Measurements from ENCODE around the gene CSNK1D. TPM values are rescaled to one million over a fixed set of nuclear protein-coding genes. Genes with fewer than 3 reads are reported as not detected.

Gene CSNK1D
- polyA plus RNA-seq, 1 donor from 2014 or later: 29.9 TPM

DNA sequence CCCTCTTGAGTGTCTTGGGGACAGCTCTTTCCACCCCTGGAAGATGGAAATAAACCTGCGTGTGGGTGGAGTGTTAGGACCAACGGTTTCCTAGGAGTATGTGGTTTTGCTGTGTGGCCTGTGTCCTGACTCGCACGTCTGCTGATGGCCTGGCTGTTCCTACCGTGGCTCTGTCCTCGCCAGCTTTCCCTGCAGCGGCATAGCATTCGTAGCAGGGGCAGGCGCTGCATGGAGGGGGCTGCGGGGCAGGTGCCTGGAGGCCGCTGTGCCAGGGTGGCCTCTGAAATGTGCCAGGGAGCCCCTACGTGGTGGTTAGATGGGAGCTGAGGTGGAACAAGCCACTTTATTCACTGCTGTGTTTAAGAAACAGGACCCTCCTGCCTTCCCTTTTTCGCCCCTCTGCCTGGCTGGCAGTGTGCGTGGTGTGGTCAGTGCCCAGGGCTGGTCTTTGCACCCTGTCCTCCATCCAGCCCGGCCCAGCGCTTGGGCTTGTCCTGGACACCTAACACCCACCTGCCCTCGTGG is 34.0 kb downstream of the CSNK1D start:
- no peak overlapping the region for H3K9ac ChIP-seq (ENCODE audit: low read length)
- H4K20me1 ChIP-seq (ENCODE audit: insufficient read depth): peaks cover 6% of the 10 kb centered on the region
- no peak overlapping the region for H3K27ac ChIP-seq (ENCODE audit: low read length)
- no peaks in the 10 kb centered on the region for H3K9me3 ChIP-seq (ENCODE audit: low read length)
- H3K4me2 ChIP-seq (ENCODE audit: low read length): no peak overlapping the region
- no peak overlapping the region for H2AFZ ChIP-seq (ENCODE audit: low read depth, low read length)
- no peaks in the 10 kb centered on the region for H3K9me2 ChIP-seq (ENCODE audit: insufficient read depth, low read length)
- no peaks in the 10 kb centered on the region for H3F3A ChIP-seq (ENCODE audit: insufficient read depth, low read length, poor library complexity, severe bottlenecking)
- no peaks in the 10 kb centered on the region for H3K36me3 ChIP-seq (ENCODE audit: insufficient read depth, low read length)
- H3K4me3 ChIP-seq (ENCODE audit: low read length): no peak overlapping the region
- no peaks in the 10 kb centered on the region for H3K27me3 ChIP-seq (ENCODE audit: insufficient read depth, low read depth, low read length)
- no peaks in the 10 kb centered on the region for H3K79me2 ChIP-seq (replicated peaks; ENCODE audit: insufficient read depth, low read length)
- no peak for TF ChIP-seq EP300 (conservative IDR thresholded peaks at IDR 0.05; ENCODE audit: poor library complexity, severe bottlenecking)
- no peak for TF ChIP-seq EZH2 (IDR thresholded peaks at IDR 0.05; ENCODE audit: borderline replicate concordance, insufficient read depth, low read length, poor library complexity, severe bottlenecking)
- no peak for TF ChIP-seq RAD21 (conservative IDR thresholded peaks at IDR 0.05)
- TF ChIP-seq SMC3 (conservative IDR thresholded peaks at IDR 0.05; ENCODE audit: poor library complexity): no peak
- no peak for TF ChIP-seq CTCF (IDR thresholded peaks at IDR 0.05; ENCODE audit: poor library complexity, severe bottlenecking)
- TF ChIP-seq MXI1 (conservative IDR thresholded peaks at IDR 0.05; ENCODE audit: poor library complexity, severe bottlenecking): no peak
- TF ChIP-seq POLR2AphosphoS5 (IDR thresholded peaks at IDR 0.05): no peak
- TF ChIP-seq, protein P1, sequence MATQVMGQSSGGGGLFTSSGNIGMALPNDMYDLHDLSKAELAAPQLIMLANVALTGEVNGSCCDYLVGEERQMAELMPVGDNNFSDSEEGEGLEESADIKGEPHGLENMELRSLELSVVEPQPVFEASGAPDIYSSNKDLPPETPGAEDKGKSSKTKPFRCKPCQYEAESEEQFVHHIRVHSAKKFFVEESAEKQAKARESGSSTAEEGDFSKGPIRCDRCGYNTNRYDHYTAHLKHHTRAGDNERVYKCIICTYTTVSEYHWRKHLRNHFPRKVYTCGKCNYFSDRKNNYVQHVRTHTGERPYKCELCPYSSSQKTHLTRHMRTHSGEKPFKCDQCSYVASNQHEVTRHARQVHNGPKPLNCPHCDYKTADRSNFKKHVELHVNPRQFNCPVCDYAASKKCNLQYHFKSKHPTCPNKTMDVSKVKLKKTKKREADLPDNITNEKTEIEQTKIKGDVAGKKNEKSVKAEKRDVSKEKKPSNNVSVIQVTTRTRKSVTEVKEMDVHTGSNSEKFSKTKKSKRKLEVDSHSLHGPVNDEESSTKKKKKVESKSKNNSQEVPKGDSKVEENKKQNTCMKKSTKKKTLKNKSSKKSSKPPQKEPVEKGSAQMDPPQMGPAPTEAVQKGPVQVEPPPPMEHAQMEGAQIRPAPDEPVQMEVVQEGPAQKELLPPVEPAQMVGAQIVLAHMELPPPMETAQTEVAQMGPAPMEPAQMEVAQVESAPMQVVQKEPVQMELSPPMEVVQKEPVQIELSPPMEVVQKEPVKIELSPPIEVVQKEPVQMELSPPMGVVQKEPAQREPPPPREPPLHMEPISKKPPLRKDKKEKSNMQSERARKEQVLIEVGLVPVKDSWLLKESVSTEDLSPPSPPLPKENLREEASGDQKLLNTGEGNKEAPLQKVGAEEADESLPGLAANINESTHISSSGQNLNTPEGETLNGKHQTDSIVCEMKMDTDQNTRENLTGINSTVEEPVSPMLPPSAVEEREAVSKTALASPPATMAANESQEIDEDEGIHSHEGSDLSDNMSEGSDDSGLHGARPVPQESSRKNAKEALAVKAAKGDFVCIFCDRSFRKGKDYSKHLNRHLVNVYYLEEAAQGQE (IDR thresholded peaks at IDR 0.05; ENCODE audit: borderline replicate concordance): no peak
- no peak for TF ChIP-seq TAF1 (IDR thresholded peaks at IDR 0.05; ENCODE audit: low read depth)

GRCh38 chr17:82238472-82239201 is 34.9 kb downstream of the CSNK1D start:
- no peaks in the 10 kb centered on the region for H3K27me3 ChIP-seq (ENCODE audit: insufficient read depth, low read depth, low read length)
- H3K27ac ChIP-seq (ENCODE audit: low read length): no peak overlapping the region
- H3K4me2 ChIP-seq (ENCODE audit: low read length): no peak overlapping the region
- no peaks in the 10 kb centered on the region for H3K79me2 ChIP-seq (replicated peaks; ENCODE audit: insufficient read depth, low read length)
- no peaks in the 10 kb centered on the region for H3K36me3 ChIP-seq (ENCODE audit: insufficient read depth, low read length)
- H3F3A ChIP-seq (ENCODE audit: insufficient read depth, low read length, poor library complexity, severe bottlenecking): no peaks in the 10 kb centered on the region
- no peak for TF ChIP-seq SMC3 (conservative IDR thresholded peaks at IDR 0.05; ENCODE audit: poor library complexity)
- TF ChIP-seq TAF1 (IDR thresholded peaks at IDR 0.05; ENCODE audit: low read depth): no peak
- TF ChIP-seq EP300 (conservative IDR thresholded peaks at IDR 0.05; ENCODE audit: poor library complexity, severe bottlenecking): no peak
- TF ChIP-seq POLR2AphosphoS5 (IDR thresholded peaks at IDR 0.05): no peak
- TF ChIP-seq RAD21 (conservative IDR thresholded peaks at IDR 0.05): no peak
- TF ChIP-seq MXI1 (conservative IDR thresholded peaks at IDR 0.05; ENCODE audit: poor library complexity, severe bottlenecking): no peak
- TF ChIP-seq, protein P1 (IDR thresholded peaks at IDR 0.05; ENCODE audit: borderline replicate concordance): no peak
- no peak overlapping the region for H3K4me3 ChIP-seq (ENCODE audit: low read length)
- peaks cover 6% of the 10 kb centered on the region for H4K20me1 ChIP-seq (ENCODE audit: insufficient read depth)
- H2AFZ ChIP-seq (ENCODE audit: low read depth, low read length): no peak overlapping the region
- H3K9ac ChIP-seq (ENCODE audit: low read length): no peak overlapping the region
- H3K9me2 ChIP-seq (ENCODE audit: insufficient read depth, low read length): no peaks in the 10 kb centered on the region
- no peaks in the 10 kb centered on the region for H3K9me3 ChIP-seq (ENCODE audit: low read length)

Data from neural cell (in vitro differentiated cells).